VCaP (cell line): Measurements from ENCODE around the gene KLHDC10.
"Not testable (repeated sequence)": the region's sequence is repeated elsewhere in the genome, so short reads cannot be mapped to it uniquely, and the experiment has no call there.

Experiments used
- H3K27ac ChIP-seq: fragments of 450-650 bp; 2 replicates; pipeline ENCODE4 v1.5.1; 2017
- TF ChIP-seq, protein P1 (sequence below): fragments of 450-650 bp; conservative IDR thresholded peaks from 2 replicates; pipeline ENCODE4 v1.5.1; 2017; ENCODE audit warnings: mild to moderate bottlenecking, moderate library complexity

KLHDC10 gene

DNA sequence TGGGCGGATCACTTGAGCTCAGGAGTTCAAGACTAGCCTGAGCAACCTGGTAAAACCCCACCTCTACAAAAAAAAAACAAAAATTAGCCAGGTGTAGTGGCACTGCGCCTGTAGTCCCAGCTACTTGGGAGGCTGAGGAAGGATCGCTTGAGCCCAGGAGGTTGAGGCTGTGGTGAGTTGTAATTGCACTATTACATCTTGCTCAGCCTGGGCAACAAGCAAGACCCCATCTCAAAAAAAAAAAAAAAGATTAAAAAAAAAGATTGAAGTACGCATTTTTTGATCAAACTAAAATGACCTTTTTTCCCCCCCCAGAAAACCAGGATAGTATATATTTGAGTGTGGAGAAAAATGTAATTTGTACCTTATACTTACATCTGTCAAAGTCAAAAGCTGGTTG is 29.8 kb upstream of the KLHDC10 start:
- H3K27ac ChIP-seq: no peak overlapping the region
- TF ChIP-seq, protein P1, sequence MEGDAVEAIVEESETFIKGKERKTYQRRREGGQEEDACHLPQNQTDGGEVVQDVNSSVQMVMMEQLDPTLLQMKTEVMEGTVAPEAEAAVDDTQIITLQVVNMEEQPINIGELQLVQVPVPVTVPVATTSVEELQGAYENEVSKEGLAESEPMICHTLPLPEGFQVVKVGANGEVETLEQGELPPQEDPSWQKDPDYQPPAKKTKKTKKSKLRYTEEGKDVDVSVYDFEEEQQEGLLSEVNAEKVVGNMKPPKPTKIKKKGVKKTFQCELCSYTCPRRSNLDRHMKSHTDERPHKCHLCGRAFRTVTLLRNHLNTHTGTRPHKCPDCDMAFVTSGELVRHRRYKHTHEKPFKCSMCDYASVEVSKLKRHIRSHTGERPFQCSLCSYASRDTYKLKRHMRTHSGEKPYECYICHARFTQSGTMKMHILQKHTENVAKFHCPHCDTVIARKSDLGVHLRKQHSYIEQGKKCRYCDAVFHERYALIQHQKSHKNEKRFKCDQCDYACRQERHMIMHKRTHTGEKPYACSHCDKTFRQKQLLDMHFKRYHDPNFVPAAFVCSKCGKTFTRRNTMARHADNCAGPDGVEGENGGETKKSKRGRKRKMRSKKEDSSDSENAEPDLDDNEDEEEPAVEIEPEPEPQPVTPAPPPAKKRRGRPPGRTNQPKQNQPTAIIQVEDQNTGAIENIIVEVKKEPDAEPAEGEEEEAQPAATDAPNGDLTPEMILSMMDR: no peak

DNA sequence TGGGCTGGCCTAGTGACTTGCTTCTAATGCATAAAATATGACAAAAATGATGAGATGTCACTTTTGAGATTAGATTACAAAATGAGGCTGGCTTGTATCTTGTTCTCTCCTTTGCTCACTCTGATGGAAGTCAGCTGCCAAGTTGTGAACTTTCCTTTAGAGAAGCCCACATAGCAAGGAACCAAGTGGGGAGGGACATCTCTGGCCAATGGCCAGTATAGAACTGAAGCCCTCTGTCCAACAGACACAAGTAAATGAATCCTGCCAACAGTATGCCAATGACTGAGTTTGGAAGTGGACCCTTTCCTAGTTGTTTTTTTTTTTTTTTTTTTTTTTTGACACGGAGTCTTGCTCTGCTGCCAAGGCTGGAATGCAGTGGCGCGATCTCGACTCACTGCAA is 22.5 kb upstream of the KLHDC10 start:
- TF ChIP-seq, protein P1: no peak
- no peak overlapping the region for H3K27ac ChIP-seq

DNA sequence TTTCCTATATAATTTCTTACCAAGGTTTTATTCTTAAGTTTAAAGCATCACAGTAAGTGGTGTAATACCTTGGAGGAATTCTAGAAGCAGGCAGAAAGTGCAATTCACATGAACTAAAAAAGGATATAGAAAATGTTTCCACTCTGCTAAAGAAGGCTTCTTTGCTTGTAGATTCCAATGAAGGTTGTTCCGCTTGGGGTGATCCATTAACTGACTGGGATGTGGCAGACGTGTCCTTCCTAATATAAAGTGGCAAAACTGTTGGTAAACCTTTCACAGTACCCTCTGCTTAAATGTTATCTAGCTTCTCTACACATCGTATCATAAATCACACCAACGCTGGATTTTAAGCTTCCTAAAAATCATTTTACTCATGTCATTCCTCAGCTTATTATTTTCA is 21.4 kb upstream of the KLHDC10 start:
- TF ChIP-seq, protein P1: no peak
- H3K27ac ChIP-seq: no peak overlapping the region

DNA sequence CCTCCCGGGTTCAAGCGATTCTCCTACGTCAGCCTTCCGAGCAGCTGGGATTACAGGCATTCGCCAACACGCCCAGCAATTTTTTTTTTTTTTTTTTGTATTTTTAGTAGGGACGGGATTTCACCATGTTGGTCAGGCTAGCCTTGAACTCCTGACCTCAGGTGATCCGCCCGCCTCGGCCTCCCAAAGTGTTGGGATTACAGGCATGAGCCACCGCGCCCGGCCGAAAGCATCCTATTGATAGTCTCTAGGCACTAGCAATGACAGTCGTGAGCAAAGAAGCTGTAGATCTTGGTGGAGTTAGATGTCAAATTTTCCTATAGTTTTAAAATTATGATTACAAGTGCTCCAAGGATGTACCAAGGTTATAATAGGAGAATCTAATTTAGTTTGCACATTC is 18.1 kb upstream of the KLHDC10 start:
- not testable (repeated sequence) for H3K27ac ChIP-seq

DNA sequence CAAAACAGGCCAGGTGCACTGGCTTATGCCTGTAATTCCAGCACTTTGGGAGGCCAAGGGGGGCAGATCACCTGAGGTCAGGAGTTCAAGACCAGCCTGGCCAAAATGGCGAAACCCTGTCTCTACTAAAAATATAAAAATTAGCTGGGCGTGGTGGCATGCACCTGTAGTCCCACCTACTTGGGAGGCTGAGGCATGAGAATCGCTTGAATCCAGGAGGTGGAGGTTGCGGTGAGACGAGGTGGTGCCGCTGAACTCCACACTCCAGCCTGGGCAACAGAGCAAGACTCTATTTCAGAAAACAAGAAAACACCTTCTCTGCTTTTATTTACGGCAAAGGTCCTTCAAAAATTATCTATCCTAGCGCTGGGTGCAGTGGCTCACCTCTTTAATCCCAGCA is 15.1 kb upstream of the KLHDC10 start:
- H3K27ac ChIP-seq: not testable (repeated sequence)

DNA sequence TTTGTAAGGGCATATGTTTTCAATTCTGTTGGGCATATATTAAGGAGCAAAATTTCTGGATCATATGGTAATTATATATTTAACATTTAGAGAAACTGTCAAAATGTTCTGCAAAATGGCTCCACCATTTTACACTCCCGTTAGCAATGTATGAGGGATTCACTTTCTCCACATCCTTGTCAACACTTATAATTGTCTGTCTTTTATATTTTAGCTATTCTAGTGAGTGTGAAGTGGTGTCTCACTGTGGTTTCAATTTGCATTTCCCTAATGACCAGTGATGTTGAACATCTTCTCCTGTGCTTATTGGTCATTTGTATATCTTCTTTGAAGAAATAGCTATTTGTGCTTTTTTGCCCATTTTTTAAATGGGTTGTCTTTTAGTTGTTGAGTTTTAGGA is 8.1 kb upstream of the KLHDC10 start:
- TF ChIP-seq, protein P1: no peak
- H3K27ac ChIP-seq: no peak overlapping the region

DNA sequence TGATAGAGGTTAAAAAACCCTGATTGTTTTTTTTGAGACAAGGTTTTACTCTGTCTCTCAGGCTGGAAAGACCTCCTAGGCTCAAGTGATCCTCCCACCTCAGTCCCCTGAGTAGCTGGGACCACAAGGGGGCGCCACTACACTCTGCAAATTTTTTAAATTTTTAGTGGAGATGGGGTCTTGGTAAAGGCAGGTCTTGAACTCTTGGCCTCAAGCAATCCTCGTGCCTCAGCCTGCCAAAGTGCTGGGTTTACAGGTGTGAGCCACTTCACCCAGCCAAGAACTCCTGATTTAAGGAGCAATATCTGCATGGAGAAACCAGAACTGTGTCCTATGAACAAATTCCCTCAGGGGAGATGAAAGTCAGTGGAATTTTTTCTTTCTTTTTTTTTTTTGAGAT is 7.3 kb upstream of the KLHDC10 start:
- no peak overlapping the region for H3K27ac ChIP-seq
- TF ChIP-seq, protein P1: peak; percentile 86

DNA sequence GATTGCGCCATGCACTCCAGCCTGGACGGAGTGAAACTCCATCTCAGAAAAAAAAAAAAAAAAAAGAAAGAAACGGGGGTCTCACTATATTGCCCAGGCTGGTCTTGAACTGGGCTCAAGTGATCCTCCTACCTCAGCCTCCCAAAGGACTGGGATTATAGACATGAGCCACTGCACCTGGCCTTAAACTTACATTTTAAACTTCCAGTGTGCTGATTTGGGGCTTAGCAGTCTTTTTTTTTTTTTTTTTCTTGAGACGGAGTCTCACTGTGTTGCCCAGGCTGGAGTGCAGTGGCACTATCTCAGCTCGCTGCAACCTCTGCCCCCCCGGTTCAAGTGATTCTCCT is 5.8 kb upstream of the KLHDC10 start:
- H3K27ac ChIP-seq: not testable (repeated sequence)

DNA sequence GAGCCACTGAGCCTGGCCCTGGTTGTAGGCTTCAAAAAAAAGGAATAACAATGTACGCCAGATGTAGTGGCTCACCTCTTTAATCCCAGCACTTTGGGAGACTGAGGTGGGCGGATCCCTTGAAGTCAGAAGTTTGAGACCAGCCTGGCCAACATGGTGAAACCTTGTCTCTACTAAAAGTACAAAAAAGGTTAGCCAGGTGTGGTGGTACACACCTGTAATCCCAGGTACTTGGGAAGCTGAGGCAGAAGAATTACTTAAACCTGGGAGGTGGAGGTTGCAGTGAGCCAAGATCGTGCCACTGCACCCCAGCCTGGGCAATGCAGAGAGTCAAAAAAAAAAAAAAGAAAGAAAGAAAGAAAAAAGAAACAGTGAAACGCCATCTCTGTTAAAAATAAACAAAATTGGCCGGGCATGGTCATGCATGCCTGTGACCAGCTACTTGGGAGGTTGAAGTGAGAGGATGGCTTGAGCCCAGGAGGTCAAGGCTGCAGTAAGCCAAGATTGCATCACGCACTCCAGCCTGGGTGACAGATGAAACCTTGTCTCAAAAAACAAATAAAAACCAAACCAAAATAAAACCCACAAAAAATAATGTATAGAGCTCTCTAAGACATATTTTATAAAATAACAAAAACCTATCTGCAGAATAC is 4.7 kb upstream of the KLHDC10 start:
- H3K27ac ChIP-seq: no peak overlapping the region
- TF ChIP-seq, protein P1: no peak
